Thoracic aorta (tissue), 2 donors: ENCODE measurements around the gene CACNA1G. TPM values are rescaled to one million over a fixed set of nuclear protein-coding genes. Genes with fewer than 3 reads are reported as not detected.
A peak's percentile ranks its signal among the peaks of the same experiment; 100 is the strongest.

Experiments used
- ATAC-seq: fragments of 150-250 bp; one replicate; pipeline ENCODE4 v1.8.0; 2017; ENCODE audit warnings: low read depth; ENCODE audit not compliant: insufficient number of reproducible peaks, low FRiP score
- DNase-seq: peaks from one replicate; pipeline ENCODE4 v3.0.0-alpha.2; 2020; ENCODE audit warnings: low spot score
- H3K27ac ChIP-seq, 2 donors: fragments of 200-600 bp; sonication (generic); 1 replicate in 1 of 2; 2 replicates in 1 of 2; pipeline ENCODE4 v1.5.1; 2016; ENCODE audit warnings: mild to moderate bottlenecking in 2 of 2, moderate library complexity in 2 of 2
- H3K27me3 ChIP-seq: fragments of 200-600 bp; sonication (generic); replicated peaks from 2 replicates; pipeline ENCODE4 v1.6.0; 2016; ENCODE audit warnings: mild to moderate bottlenecking; ENCODE audit not compliant: insufficient read depth
- H3K36me3 ChIP-seq: fragments of 200-600 bp; sonication (generic); one replicate; pipeline ENCODE4 v1.5.1; 2016
- H3K4me1 ChIP-seq, 2 donors: fragments of 200-600 bp; sonication (generic); 1 replicate in 1 of 2; 2 replicates in 1 of 2; pipeline versions ENCODE4 v1.5.1 to v1.6.0; 2016; ENCODE audit warnings: low read depth in 2 of 2, mild to moderate bottlenecking in 1 of 2; ENCODE audit not compliant: control insufficient read depth in 1 of 2
- H3K4me3 ChIP-seq: fragments of 200-600 bp; sonication (generic); 2 replicates; pipeline ENCODE4 v1.5.1; 2016; ENCODE audit warnings: mild to moderate bottlenecking
- H3K9me3 ChIP-seq: fragments of 200-600 bp; sonication (generic); 2 replicates; pipeline ENCODE4 v1.5.1; 2016
- CTCF ChIP-seq: fragments of 200-600 bp; sonication (generic); IDR thresholded peaks from one replicate; pipeline ENCODE4 v1.5.1; 2019; ENCODE audit warnings: antibody characterized with exemption
- total RNA-seq, 2 donors: library from RNA; depleted of rRNA; stranded (reverse); fragments of >200 nt; gene quantifications; one replicate each; pipeline versions ENCODE4 v1.1.0 to v1.2.3, GENCODE V29; 2016

CACNA1G gene
- total RNA-seq, 2 donors from 2014 or later: 0.27 to 2.3 TPM

- no peak for TF ChIP-seq CTCF
- H3K36me3 ChIP-seq: no peaks in the 10 kb centered on the region
- peaks cover 4 to 9% of the 10 kb centered on the region in 2 donors for H3K4me1 ChIP-seq
- H3K27me3 ChIP-seq: no peaks in the 10 kb centered on the region
- H3K9me3 ChIP-seq: no peaks in the 10 kb centered on the region
- no peak for ATAC-seq
- H3K27ac ChIP-seq: no peak overlapping the region
- no peak overlapping the region for H3K4me3 ChIP-seq
- DNase-seq: no peak
Observed at GRCh38 chr17:50666316-50666715, 105.8 kb downstream of the CACNA1G start.

- H3K36me3 ChIP-seq: no peaks in the 10 kb centered on the region
- no peaks in the 10 kb centered on the region for H3K4me1 ChIP-seq
- H3K4me3 ChIP-seq: no peak overlapping the region
- H3K27ac ChIP-seq: peak overlapping the region in 1 of 2 donors; percentile 11
- H3K27me3 ChIP-seq: no peaks in the 10 kb centered on the region
- DNase-seq (no peak), ATAC-seq (no peak)
- TF ChIP-seq CTCF: no peak
- H3K9me3 ChIP-seq: no peaks in the 10 kb centered on the region
Observed at GRCh38 chr17:50667259-50668024, 106.9 kb downstream of the CACNA1G start.

- Histone ChIP-seq H3K4me3 (no peak overlapping the region), H3K27ac (peak overlapping the region in 1 of 2 donors; percentile 11), H3K4me1 (peaks cover 4 to 5% of the 10 kb centered on the region in 2 donors), H3K27me3 (no peaks in the 10 kb centered on the region), H3K36me3 (no peaks in the 10 kb centered on the region), H3K9me3 (no peaks in the 10 kb centered on the region)
- no peak for ATAC-seq
- TF ChIP-seq CTCF: no peak
- DNase-seq: no peak
Observed at GRCh38 chr17:50668025-50668837, 107.7 kb downstream of the CACNA1G start.

GRCh38 chr17:50668838-50669581 lies 108.5 kb downstream of the CACNA1G start:
- H3K4me1 ChIP-seq: peaks cover 4 to 10% of the 10 kb centered on the region in 2 donors
- H3K9me3 ChIP-seq: no peaks in the 10 kb centered on the region
- H3K4me3 ChIP-seq: no peak overlapping the region
- H3K27ac ChIP-seq: peak overlapping the region in 1 of 2 donors; percentile 11
- DNase-seq: no peak
- H3K36me3 ChIP-seq: no peaks in the 10 kb centered on the region
- no peak for TF ChIP-seq CTCF
- H3K27me3 ChIP-seq: no peaks in the 10 kb centered on the region
- no peak for ATAC-seq

GRCh38 chr17:50672071-50672470 lies 111.6 kb downstream of the CACNA1G start:
- H3K27me3 ChIP-seq: no peaks in the 10 kb centered on the region
- no peak for TF ChIP-seq CTCF
- H3K36me3 ChIP-seq: peaks cover 12% of the 10 kb centered on the region
- ATAC-seq: no peak
- no peak overlapping the region for H3K27ac ChIP-seq
- H3K4me1 ChIP-seq: peaks cover 4 to 10% of the 10 kb centered on the region in 2 donors
- H3K4me3 ChIP-seq: no peak overlapping the region
- no peak for DNase-seq
- H3K9me3 ChIP-seq: no peaks in the 10 kb centered on the region
